ENCODE measurements around the gene IGSF9B. TPM values are rescaled to one million over a fixed set of nuclear protein-coding genes. Genes with fewer than 3 reads are reported as not detected.

The IGSF9B gene
- total and polyA plus RNA-seq, 2 donors from 2014 or later: 0.86 to 10.4 TPM

- Histone ChIP-seq H3K36me3 (ENCODE audit: control insufficient read depth in 2 of 3, insufficient read depth in 3 of 3, low read length in 3 of 3) (no peaks in the 10 kb centered on the region), H3K9me3 (ENCODE audit: control insufficient read depth in 2 of 3, insufficient read depth in 1 of 3, low read length in 3 of 3) (no peaks in the 10 kb centered on the region), H3K27me3 (ENCODE audit: control insufficient read depth, insufficient read depth, low read length) (no peaks in the 10 kb centered on the region), H3K4me3 (ENCODE audit: low read length in 3 of 3) (no peak overlapping the region), H3K27ac (ENCODE audit: low read depth in 2 of 2, low read length in 2 of 2) (no peak overlapping the region), H3K4me1 (ENCODE audit: control insufficient read depth in 2 of 3, insufficient read depth in 2 of 3, low read depth in 1 of 3, low read length in 3 of 3) (no peaks in the 10 kb centered on the region), H3K9ac (ENCODE audit: low read length in 3 of 3) (no peak overlapping the region)
- FAIRE-seq (no peak), DNase-seq (peak in 1 of 5 donors; percentile 36)
- TF ChIP-seq CTCF (IDR thresholded peaks at IDR 0.05; ENCODE audit: borderline replicate concordance, extremely low read depth, insufficient read depth): no peak
- intact Hi-C loops (cut with DNase I): no loop called here
Measured at GRCh38 chr11:133985981-133986944, 29.5 kb upstream of the IGSF9B start.

GRCh38 chr11:133984828-133985227 is 28.1 kb upstream of the IGSF9B start:
- H3K4me1 ChIP-seq (ENCODE audit: control insufficient read depth in 2 of 3, insufficient read depth in 2 of 3, low read depth in 1 of 3, low read length in 3 of 3): no peaks in the 10 kb centered on the region
- H3K27ac ChIP-seq (ENCODE audit: low read depth in 2 of 2, low read length in 2 of 2): no peak overlapping the region
- no peaks in the 10 kb centered on the region for H3K9me3 ChIP-seq (ENCODE audit: control insufficient read depth in 2 of 3, insufficient read depth in 1 of 3, low read length in 3 of 3)
- DNase-seq: no peak
- no peak for TF ChIP-seq CTCF (IDR thresholded peaks at IDR 0.05; ENCODE audit: borderline replicate concordance, extremely low read depth, insufficient read depth)
- no peaks in the 10 kb centered on the region for H3K36me3 ChIP-seq (ENCODE audit: control insufficient read depth in 2 of 3, insufficient read depth in 3 of 3, low read length in 3 of 3)
- intact Hi-C loops (cut with DNase I): no loop called here
- no peak overlapping the region for H3K9ac ChIP-seq (ENCODE audit: low read length in 3 of 3)
- no peaks in the 10 kb centered on the region for H3K27me3 ChIP-seq (ENCODE audit: control insufficient read depth, insufficient read depth, low read length)
- FAIRE-seq: no peak
- H3K4me3 ChIP-seq (ENCODE audit: low read length in 3 of 3): no peak overlapping the region

DNA sequence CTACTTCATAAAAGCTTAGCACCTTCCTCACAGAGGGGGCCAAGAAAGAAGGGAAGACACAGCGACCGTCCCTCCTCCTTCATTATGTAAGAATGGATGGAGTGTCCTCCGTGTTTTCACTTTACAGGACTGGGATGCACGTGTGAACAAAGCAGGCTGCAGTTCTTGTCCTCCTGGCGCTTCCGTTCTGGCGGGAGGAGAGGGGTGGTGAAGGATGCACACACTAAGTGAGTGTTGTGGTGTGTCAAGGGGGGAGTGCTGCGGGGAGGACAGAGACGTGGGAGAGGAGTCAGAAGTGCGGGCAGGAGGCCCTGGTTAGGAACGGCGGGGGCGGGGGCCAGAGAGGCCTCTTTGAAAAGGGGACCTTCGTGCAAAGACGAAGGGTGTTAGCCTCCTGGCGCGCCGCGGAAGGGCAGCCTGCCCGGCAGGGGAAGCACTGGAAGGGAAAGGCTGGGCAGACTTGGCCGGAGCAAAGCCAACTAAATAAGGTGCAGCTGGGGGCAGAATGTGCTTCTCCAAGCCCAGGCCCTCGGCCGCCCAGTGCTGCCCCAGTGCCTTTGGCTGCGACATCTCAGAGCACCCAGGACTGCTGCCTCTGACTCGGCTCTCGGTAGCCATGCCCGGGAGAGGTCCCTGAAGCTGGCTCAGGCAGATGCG is 27.0 kb upstream of the IGSF9B start:
- DNase-seq: no peak
- H3K4me1 ChIP-seq (ENCODE audit: control insufficient read depth in 2 of 3, insufficient read depth in 2 of 3, low read depth in 1 of 3, low read length in 3 of 3): no peaks in the 10 kb centered on the region
- H3K4me3 ChIP-seq (ENCODE audit: low read length in 3 of 3): no peak overlapping the region
- no peak for TF ChIP-seq CTCF (IDR thresholded peaks at IDR 0.05; ENCODE audit: borderline replicate concordance, extremely low read depth, insufficient read depth)
- H3K27ac ChIP-seq (ENCODE audit: low read depth in 2 of 2, low read length in 2 of 2): no peak overlapping the region
- H3K9me3 ChIP-seq (ENCODE audit: control insufficient read depth in 2 of 3, insufficient read depth in 1 of 3, low read length in 3 of 3): no peaks in the 10 kb centered on the region
- FAIRE-seq: no peak
- H3K36me3 ChIP-seq (ENCODE audit: control insufficient read depth in 2 of 3, insufficient read depth in 3 of 3, low read length in 3 of 3): no peaks in the 10 kb centered on the region
- H3K9ac ChIP-seq (ENCODE audit: low read length in 3 of 3): no peak overlapping the region
- intact Hi-C loops (cut with DNase I): no loop called here
- H3K27me3 ChIP-seq (ENCODE audit: control insufficient read depth, insufficient read depth, low read length): no peaks in the 10 kb centered on the region

All from kidney (tissue), 14 donors.